Measurements from ENCODE around the gene CCNJL.

Gene CCNJL

DNA sequence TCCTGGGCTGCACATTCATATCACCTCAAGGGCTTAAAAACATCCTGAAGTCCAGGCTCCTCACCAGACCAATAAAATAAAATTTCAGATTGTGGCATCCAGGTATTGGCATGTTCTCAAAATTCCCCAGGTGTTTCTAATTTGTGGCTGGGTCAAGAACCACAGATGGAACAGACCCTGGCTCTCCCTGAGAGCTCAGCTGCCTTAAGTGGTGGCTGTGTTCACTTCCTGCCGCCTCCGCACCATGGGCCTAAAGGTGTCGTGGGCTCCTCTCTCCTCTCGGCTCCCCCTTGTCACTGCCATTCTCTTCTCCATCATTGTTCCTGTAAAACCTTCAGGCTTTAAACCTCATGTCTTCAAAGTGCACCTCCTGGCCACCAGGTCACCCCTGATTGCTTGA lies 17.8 kb upstream of the CCNJL start:
- no peak for DNase-seq

DNA sequence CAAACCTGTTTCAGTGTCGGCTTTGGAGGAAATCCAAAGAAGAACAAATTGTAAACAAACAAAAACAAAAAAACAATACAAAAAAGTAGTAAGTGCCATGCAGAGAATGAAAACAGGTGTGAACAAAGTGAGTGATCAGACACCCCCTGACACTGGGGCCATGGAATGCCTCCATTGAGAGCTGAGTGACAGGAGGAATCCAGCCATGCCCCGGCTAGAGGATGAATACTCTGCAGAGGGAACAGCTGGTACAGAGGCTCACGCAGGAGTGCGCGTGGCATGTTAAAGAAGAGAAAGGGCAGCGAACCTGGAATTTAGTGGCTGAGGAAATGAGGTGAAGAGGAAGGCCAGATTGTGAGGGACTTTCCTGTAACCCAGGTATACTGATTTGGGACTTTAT lies 15.5 kb upstream of the CCNJL start:
- DNase-seq: no peak

GRCh38 chr5:160326981-160327380 lies 14.6 kb upstream of the CCNJL start:
- DNase-seq: no peak

DNA sequence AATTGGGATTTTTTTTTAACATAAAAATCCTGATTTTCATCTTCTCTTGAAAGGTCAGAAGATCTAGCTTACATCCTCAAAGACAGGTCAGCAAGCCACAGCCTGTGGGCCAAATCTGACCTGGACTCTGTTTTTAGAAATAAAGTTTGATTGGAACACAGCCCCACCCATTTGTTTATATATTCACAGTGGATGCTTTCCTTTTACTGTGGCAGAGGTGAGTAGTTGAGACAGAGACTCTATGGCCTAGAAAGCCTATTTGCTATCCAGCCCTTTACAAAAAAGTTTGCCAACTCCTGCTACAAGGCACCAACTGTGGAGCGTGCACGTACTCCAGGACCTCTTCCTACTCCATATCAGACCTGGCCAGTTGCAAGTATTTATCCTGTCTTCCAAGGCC lies 13.4 kb upstream of the CCNJL start:
- DNase-seq: no peak

- DNase-seq: no peak
Observed at GRCh38 chr5:160324886-160325285, 12.5 kb upstream of the CCNJL start.

- DNase-seq: no peak
Observed at GRCh38 chr5:160318409-160318808, 6.0 kb upstream of the CCNJL start.

DNA sequence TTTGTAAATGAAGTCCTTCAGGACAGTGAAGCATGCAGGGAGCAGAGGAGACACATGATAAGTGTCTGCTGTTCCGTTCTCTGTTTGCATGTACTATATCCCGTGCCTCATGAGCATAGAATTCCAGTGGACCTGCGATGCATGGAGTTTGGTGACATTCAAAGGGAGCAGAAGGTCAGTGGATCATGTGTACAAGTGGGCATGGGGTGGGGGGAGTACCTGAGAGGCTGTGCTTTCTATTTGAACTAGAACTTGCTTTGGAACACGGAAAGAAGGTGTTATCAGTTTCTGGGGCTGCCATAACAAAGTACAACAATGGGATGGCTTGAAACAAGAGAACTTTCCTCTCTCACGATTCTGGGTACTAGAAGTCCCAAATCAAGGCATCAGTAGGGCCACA lies 5.1 kb upstream of the CCNJL start:
- DNase-seq: no peak

DNA sequence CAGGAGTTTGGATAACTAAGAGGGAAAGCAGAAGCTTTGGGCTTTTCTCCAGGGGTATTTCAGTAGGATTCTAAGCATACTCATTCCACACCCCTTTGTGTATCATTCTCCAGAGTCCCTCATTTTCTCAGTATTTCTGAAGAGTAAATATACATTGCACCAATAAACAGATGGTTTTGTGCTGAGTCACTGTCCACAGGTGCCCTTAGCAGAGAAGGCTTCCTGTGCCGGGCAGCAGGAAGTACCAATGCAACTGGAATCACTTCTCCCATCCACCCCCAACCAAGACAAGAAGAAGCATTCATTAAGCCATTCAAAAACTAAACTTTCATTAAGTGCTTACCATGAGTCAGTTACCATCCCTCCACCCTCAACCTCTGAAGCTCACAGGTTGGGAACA lies 3.6 kb upstream of the CCNJL start:
- DNase-seq: no peak

DNA sequence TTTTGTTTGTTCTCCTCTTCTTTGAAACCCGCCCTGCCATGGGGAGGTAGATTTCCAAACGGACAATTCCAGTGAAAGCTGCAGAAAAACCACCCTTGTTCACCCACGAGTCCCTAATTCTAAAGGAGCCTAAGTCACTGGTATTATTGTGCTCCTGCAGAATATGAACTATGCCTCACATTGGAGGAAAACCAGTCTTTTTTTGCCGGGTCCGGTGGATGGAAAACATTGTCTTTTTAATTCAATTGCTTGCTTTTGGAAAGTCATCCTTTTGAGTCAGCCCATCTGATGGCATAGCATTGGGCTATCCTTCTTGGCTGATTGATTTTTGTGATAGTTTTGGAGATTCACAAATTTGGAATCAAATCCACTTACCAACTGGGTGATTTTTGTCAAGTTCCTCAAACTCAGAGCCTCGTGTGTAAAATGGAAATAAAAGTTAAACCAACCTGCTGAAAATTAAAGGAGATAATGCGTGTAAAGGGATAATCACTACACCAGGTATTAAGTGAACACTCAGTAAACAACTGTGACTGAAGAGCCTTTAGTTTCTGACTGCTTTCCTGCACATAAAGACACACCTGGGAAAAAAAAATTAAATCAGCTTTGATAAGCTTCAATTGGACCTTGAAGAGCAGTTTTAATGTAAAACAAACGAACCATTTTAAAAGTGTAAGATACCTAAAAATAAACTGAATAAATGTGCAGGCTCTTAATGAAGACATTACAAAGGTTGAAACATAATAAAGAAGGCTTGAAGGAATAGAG lies 780 bp upstream of the CCNJL start:
- no peak for DNase-seq

DNA sequence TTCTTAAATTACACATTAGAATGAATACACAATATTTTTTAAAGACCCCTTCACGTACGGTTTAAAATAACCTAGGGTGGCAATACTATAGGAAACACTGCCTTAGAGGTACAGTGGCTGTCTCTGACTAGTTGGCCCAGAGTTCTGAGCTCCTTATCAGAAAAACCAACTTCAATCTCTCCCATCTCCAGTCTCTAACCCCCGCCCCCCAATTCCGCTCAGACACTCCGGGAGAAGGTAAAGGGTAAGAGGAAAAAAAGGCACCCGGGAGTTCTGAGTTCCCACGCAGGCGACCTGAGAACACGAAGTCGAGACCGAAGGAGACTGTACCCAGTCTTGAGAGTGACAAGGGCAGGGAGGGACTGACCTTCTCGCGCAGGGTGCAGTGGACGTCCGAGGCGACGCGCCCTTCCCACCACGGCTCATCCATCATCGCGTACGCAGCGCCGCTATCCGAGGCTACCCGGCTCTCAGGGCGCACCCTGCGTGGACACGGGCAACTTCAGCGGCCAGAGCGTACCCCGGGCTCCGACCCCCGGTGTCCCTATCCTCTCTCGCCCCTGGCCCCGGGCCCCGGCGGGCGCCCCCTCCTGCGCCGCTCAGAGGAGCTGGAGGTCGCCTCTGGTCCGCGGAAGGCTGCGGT lies 752 bp downstream of the CCNJL start:
- no peak for DNase-seq

GRCh38 chr5:160310552-160311295 lies 1.6 kb downstream of the CCNJL start:
- DNase-seq: no peak

DNA sequence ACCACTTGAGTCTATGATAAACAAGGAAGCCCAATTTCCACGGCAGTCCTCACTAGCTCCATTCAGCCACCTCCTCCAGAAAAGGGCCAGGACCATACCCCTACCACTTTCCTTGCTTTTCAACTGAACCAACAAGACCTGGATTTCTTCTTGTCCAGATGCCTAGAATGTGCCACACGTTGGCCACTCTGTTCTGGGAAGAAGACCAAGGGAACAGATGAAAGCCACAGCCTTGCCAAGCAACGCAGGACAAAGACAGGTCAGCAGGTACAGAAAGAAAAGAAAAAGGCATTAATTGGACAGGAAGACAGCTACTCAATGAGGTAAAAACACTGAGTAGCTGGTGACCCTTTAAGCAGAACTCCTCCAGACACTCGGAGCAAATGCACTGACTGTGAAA lies 2.2 kb downstream of the CCNJL start:
- DNase-seq: no peak

- DNase-seq: no peak
Observed at GRCh38 chr5:160306696-160307095, 5.7 kb downstream of the CCNJL start.

DNA sequence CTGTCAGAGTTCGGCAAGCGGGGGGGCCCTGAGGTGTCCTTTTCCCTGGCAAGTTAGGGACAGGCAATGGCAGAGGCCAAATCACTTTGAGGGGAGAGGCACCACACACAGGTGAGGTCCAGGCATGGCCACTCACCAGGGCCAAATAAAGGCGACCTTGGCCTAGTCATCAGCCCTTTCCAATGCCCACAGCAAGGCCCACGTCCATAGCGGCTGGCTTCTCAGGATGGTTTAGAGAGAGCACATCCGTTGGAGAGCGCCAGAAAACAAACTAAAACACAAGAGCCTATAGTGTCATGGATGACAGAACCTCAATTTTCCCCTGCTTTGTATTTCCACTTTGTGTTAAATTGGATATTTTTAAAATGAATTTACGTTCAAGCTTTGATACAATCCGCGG lies 7.0 kb downstream of the CCNJL start:
- DNase-seq: no peak

- no peak for DNase-seq
Observed at GRCh38 chr5:160303690-160304089, 8.7 kb downstream of the CCNJL start.

GRCh38 chr5:160298189-160298588 lies 14.2 kb downstream of the CCNJL start:
- peak; percentile 54 for DNase-seq

DNA sequence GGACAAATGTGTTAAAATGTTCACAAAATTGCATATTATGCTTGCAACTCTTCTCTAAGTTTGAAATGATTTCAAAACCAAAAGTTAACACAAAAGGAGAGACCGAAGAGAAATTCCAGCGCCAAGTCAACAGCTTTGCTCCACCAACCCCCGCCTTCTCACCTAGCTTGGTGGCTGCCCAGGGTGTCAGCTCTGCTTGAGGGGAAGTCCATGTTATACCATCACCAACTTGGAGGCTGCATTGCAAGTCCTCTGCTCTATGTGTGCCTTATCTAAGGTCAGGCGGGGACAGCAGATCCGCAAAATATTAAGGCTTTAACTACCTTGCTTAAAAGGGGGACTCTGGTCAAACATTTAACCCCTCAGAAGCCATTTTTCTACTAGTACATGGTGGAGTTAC lies 14.6 kb downstream of the CCNJL start:
- no peak for DNase-seq

DNA sequence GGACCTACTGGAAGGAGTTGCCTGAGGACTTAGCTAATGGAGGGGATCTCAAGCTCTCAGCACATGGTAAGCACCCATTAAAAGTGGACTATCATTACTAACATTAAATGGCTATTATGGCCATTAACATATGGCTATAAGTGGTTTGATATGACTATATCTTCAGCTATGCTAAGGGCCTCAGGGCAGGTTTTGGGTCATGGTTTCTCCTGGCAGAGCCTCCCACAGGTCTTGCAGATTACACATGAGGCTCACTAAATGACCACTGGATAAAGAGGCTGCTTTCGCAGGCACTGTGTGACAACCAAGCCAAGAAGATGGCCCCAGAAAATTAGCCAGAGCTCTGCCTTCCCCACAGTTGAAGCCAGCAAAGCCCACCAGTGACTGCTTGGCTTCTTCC lies 15.4 kb downstream of the CCNJL start:
- no peak for DNase-seq

- no peak for DNase-seq
Observed at GRCh38 chr5:160296496-160296895, 15.9 kb downstream of the CCNJL start.

DNA sequence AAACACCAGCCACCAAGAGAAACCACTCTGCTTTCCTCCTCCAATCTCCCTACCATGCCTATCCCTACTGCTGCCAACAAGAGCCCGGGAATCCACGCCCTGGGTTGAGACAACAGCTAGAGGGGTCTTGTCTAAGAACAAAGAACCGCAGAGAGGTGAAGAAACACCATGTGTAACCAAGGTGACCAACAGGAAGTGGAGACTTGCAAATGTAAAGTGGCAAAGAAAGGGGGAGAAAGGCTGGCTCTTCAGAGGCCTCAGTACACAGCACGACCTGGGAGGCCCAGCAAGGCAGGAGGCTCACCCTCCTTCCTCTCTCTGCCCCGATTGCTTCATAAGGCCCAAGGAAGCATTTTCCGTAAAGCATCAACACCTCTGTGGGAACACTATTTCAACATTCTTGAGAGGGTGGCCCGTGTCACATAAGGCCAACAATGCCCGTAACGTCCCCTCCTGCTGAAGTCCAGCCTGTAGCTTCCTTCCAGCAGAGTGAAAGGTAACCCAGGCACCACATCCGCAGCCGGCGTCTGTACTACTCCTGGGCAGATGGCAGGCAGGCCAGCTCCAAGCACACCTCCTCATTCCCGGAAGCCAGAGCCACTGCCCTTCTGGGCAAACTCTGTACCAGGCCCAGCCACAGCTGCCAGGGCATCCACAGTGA lies 18.3 kb downstream of the CCNJL start:
- no peak for DNase-seq

DNA sequence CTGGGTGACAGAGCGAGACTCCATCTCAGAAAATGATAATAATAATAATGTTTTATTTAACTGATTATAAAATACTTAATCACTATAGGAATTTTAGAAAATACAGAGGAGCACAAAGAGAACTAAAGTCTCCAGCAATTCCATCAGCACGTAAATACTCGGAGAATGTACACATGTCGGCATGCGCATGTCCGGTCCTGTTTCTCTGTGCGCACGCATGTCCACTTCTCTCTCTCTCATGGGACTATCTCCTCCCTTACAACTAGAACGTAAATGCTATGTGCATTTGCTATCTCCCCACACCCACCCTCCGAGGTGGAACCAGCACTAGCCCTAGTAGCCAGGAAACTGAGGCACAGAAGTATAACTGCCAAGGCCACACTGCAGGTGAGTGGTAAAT lies 19.0 kb downstream of the CCNJL start:
- no peak for DNase-seq

- no peak for DNase-seq
Observed at GRCh38 chr5:160291467-160291866, 20.9 kb downstream of the CCNJL start.

- no peak for DNase-seq
Observed at GRCh38 chr5:160290751-160291150, 21.6 kb downstream of the CCNJL start.

GRCh38 chr5:160289721-160290120 lies 22.6 kb downstream of the CCNJL start:
- DNase-seq: no peak
